Measurements from ENCODE around the gene PCSK5. TPM values are rescaled to one million over a fixed set of nuclear protein-coding genes. Genes with fewer than 3 reads are reported as not detected.

The PCSK5 gene
- total and polyA plus RNA-seq, 4 donors, result 0.58 to 3.6 (median 0.82) TPM

DNA sequence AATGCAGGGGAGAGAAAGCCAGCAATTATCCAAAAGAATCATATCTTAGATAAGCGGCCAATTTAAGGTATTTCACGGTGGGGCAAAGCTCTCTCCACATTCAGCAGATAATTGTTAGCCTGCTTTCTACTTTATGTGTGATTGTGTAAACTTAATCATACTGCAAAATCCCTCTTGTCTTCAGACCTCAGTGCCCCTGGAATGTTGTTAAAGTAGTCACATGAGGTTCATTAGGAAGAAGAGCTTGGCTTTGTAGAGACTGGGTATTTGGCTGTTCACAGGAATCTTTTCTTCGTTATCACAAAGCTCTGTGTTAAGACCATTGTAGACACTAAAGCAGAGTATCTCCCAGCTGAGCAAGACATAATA, 376.8 kb downstream of the PCSK5 start:
- DNase-seq (ENCODE audit: low spot score), result no peak
- H3K27me3 ChIP-seq (ENCODE audit: control insufficient read depth in 4 of 4, insufficient read depth in 4 of 4, low read length in 3 of 4), result no peaks in the 10 kb centered on the region
- H3K9ac ChIP-seq (ENCODE audit: low read depth in 1 of 2, low read length in 2 of 2), result no peak overlapping the region
- H3K4me3 ChIP-seq (ENCODE audit: low read depth in 1 of 3, low read length in 3 of 3), result no peak overlapping the region
- 72% methylated on average over 3 of the region's 3 CpGs for WGBS
- H3K4me1 ChIP-seq (ENCODE audit: control insufficient read depth in 4 of 4, insufficient read depth in 4 of 4, low read length in 3 of 4), result peaks cover 0 to 5% (median 0%) of the 10 kb centered on the region in 4 donors
- H3K9me3 ChIP-seq (ENCODE audit: control insufficient read depth in 4 of 4, low read length in 3 of 4), result no peaks in the 10 kb centered on the region
- no peaks in the 10 kb centered on the region for H3K36me3 ChIP-seq (ENCODE audit: control insufficient read depth in 4 of 4, insufficient read depth in 3 of 4, low read depth in 1 of 4, low read length in 3 of 4)
- TF ChIP-seq FOXA1 (IDR thresholded peaks at IDR 0.05), result no peak
- no peak for TF ChIP-seq RXRA (IDR thresholded peaks at IDR 0.05)
- TF ChIP-seq YY1 (IDR thresholded peaks at IDR 0.05), result no peak
- TF ChIP-seq EGR1 (IDR thresholded peaks at IDR 0.05; ENCODE audit: low read depth in 2 of 2), result no peak
- no peak for TF ChIP-seq GABPA (IDR thresholded peaks at IDR 0.05 in 1 of 2, conservative IDR thresholded peaks at IDR 0.05 in 1 of 2)
- no peak for TF ChIP-seq JUND (IDR thresholded peaks at IDR 0.05)
- TF ChIP-seq HNF4G (IDR thresholded peaks at IDR 0.05), result no peak
- TF ChIP-seq TAF1 (conservative IDR thresholded peaks at IDR 0.05), result no peak
- TF ChIP-seq, protein P1, sequence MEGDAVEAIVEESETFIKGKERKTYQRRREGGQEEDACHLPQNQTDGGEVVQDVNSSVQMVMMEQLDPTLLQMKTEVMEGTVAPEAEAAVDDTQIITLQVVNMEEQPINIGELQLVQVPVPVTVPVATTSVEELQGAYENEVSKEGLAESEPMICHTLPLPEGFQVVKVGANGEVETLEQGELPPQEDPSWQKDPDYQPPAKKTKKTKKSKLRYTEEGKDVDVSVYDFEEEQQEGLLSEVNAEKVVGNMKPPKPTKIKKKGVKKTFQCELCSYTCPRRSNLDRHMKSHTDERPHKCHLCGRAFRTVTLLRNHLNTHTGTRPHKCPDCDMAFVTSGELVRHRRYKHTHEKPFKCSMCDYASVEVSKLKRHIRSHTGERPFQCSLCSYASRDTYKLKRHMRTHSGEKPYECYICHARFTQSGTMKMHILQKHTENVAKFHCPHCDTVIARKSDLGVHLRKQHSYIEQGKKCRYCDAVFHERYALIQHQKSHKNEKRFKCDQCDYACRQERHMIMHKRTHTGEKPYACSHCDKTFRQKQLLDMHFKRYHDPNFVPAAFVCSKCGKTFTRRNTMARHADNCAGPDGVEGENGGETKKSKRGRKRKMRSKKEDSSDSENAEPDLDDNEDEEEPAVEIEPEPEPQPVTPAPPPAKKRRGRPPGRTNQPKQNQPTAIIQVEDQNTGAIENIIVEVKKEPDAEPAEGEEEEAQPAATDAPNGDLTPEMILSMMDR (IDR thresholded peaks at IDR 0.05; ENCODE audit: low read depth, low read length, missing input control), result no peak
- TF ChIP-seq SP1 (IDR thresholded peaks at IDR 0.05), result no peak
- TF ChIP-seq, protein P2, sequence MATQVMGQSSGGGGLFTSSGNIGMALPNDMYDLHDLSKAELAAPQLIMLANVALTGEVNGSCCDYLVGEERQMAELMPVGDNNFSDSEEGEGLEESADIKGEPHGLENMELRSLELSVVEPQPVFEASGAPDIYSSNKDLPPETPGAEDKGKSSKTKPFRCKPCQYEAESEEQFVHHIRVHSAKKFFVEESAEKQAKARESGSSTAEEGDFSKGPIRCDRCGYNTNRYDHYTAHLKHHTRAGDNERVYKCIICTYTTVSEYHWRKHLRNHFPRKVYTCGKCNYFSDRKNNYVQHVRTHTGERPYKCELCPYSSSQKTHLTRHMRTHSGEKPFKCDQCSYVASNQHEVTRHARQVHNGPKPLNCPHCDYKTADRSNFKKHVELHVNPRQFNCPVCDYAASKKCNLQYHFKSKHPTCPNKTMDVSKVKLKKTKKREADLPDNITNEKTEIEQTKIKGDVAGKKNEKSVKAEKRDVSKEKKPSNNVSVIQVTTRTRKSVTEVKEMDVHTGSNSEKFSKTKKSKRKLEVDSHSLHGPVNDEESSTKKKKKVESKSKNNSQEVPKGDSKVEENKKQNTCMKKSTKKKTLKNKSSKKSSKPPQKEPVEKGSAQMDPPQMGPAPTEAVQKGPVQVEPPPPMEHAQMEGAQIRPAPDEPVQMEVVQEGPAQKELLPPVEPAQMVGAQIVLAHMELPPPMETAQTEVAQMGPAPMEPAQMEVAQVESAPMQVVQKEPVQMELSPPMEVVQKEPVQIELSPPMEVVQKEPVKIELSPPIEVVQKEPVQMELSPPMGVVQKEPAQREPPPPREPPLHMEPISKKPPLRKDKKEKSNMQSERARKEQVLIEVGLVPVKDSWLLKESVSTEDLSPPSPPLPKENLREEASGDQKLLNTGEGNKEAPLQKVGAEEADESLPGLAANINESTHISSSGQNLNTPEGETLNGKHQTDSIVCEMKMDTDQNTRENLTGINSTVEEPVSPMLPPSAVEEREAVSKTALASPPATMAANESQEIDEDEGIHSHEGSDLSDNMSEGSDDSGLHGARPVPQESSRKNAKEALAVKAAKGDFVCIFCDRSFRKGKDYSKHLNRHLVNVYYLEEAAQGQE (IDR thresholded peaks at IDR 0.05), result no peak
- TF ChIP-seq RAD21 (IDR thresholded peaks at IDR 0.05), result no peak
- no peak for TF ChIP-seq NR2F2 (IDR thresholded peaks at IDR 0.05)
- no peak for TF ChIP-seq FOXA2 (IDR thresholded peaks at IDR 0.05)
- TF ChIP-seq, protein P3, sequence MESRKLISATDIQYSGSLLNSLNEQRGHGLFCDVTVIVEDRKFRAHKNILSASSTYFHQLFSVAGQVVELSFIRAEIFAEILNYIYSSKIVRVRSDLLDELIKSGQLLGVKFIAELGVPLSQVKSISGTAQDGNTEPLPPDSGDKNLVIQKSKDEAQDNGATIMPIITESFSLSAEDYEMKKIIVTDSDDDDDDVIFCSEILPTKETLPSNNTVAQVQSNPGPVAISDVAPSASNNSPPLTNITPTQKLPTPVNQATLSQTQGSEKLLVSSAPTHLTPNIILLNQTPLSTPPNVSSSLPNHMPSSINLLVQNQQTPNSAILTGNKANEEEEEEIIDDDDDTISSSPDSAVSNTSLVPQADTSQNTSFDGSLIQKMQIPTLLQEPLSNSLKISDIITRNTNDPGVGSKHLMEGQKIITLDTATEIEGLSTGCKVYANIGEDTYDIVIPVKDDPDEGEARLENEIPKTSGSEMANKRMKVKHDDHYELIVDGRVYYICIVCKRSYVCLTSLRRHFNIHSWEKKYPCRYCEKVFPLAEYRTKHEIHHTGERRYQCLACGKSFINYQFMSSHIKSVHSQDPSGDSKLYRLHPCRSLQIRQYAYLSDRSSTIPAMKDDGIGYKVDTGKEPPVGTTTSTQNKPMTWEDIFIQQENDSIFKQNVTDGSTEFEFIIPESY (IDR thresholded peaks at IDR 0.05), result no peak
- TF ChIP-seq, protein P4, sequence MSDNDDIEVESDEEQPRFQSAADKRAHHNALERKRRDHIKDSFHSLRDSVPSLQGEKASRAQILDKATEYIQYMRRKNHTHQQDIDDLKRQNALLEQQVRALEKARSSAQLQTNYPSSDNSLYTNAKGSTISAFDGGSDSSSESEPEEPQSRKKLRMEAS (IDR thresholded peaks at IDR 0.05), result no peak
- TF ChIP-seq, protein P5, sequence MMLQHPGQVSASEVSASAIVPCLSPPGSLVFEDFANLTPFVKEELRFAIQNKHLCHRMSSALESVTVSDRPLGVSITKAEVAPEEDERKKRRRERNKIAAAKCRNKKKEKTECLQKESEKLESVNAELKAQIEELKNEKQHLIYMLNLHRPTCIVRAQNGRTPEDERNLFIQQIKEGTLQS (IDR thresholded peaks at IDR 0.05), result no peak
- no peak overlapping the region for H3K27ac ChIP-seq (ENCODE audit: low read depth in 1 of 2, low read length in 2 of 2)

DNA sequence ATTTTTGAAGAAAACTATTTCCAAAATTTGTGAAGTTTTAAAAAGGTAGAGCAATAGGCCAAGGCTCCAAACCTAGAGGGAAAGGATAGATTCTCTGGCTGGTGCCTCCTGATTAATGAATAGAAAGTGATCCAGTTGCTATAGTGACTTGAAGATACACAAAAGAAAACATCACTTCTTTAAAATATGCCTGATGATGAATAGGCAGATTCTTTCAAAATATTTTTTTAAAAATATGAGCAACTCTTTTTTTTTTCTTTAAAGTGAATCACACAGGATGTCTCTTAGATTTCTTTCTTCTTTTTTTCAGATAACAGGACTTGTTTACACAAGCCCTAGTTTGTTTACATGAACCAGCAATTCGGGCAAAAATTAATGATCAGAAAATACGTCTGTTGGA, 379.3 kb downstream of the PCSK5 start:
- no peak for DNase-seq (ENCODE audit: low spot score)
- H3K4me3 ChIP-seq (ENCODE audit: low read depth in 1 of 3, low read length in 3 of 3), result no peak overlapping the region
- H3K4me1 ChIP-seq (ENCODE audit: control insufficient read depth in 4 of 4, insufficient read depth in 4 of 4, low read length in 3 of 4), result peaks cover 0 to 5% (median 0%) of the 10 kb centered on the region in 4 donors
- WGBS, result 13% methylated on average over 2 of the region's 2 CpGs
- H3K36me3 ChIP-seq (ENCODE audit: control insufficient read depth in 4 of 4, insufficient read depth in 3 of 4, low read depth in 1 of 4, low read length in 3 of 4), result no peaks in the 10 kb centered on the region
- H3K27ac ChIP-seq (ENCODE audit: low read depth in 1 of 2, low read length in 2 of 2), result peak overlapping the region in 1 of 2 donors; percentile 13
- no peaks in the 10 kb centered on the region for H3K9me3 ChIP-seq (ENCODE audit: control insufficient read depth in 4 of 4, low read length in 3 of 4)
- H3K9ac ChIP-seq (ENCODE audit: low read depth in 1 of 2, low read length in 2 of 2), result peak overlapping the region in 1 of 2 donors; percentile 45
- no peaks in the 10 kb centered on the region for H3K27me3 ChIP-seq (ENCODE audit: control insufficient read depth in 4 of 4, insufficient read depth in 4 of 4, low read length in 3 of 4)
- TF ChIP-seq JUND (IDR thresholded peaks at IDR 0.05) (no peak), YY1 (IDR thresholded peaks at IDR 0.05) (no peak), FOXA2 (IDR thresholded peaks at IDR 0.05) (peak; percentile 13), HNF4A (conservative IDR thresholded peaks at IDR 0.05) (no peak), SP1 (IDR thresholded peaks at IDR 0.05) (no peak)
- TF ChIP-seq, protein P3 (IDR thresholded peaks at IDR 0.05), result no peak
